Progenitor cell of endocrine pancreas (in vitro differentiated cells): ENCODE data around the gene EPG5. TPM values are rescaled to one million over a fixed set of nuclear protein-coding genes. Genes with fewer than 3 reads are reported as not detected.

Experiments
- DNase-seq: peaks from one replicate; pipeline ENCODE4 v3.0.0; 2021; ENCODE audit warnings: low spot score; ENCODE audit not compliant: unreplicated experiment
- H3K27ac Mint-ChIP-seq: 2 replicates; pipeline ENCODE4 v1.8.0; 2021; ENCODE audit warnings: mild to moderate bottlenecking, moderate library complexity, mixed read lengths
- H3K27me3 Mint-ChIP-seq: 2 replicates; pipeline ENCODE4 v1.8.0; 2021; ENCODE audit warnings: mixed read lengths
- H3K36me3 Mint-ChIP-seq: 2 replicates; pipeline ENCODE4 v1.8.0; 2022; ENCODE audit warnings: mixed read lengths; ENCODE audit not compliant: insufficient read depth
- H3K4me1 Mint-ChIP-seq: 2 replicates; pipeline ENCODE4 v1.8.0; 2021; ENCODE audit warnings: low read depth, mixed read lengths
- H3K4me3 Mint-ChIP-seq: 2 replicates; pipeline ENCODE4 v1.8.0; 2021; ENCODE audit warnings: low read depth, mild to moderate bottlenecking, moderate library complexity, mixed read lengths
- H3K9me3 Mint-ChIP-seq: 2 replicates; pipeline ENCODE4 v1.8.0; 2021; ENCODE audit warnings: low read depth, mixed read lengths
- total RNA-seq: library from RNA; stranded (reverse); gene quantifications from 2 replicates; pipeline ENCODE4 v1.2.1, GENCODE V29; 2021
- TF ChIP-seq, protein P1 (sequence below): fragments of 200-600 bp; sonication (generic); IDR thresholded peaks from one replicate; pipeline ENCODE4 v1.5.0; 2021; ENCODE audit warnings: antibody characterized with exemption, mild to moderate bottlenecking; ENCODE audit not compliant: unreplicated experiment

The EPG5 gene
- total RNA-seq, 1 donor from 2014 or later = 35.3 TPM

DNA sequence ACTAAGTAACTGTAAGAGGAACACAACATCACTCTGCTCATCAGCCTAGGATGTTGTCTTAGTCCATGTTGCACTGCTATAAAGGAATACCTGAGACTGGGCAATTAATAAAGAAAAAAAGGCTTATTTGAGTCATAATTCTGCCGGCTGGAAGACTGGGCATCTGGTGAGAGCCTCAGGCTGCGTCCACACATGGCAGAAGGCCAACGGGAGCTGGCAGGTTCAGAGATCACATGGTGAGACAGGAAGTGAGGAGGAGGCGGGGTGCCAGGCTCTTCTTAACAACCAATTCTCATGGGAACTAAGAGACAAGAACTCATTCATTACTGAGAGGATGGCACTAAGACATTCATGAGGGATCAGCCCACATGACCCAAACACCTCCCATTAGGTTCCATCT lies 46.8 kb downstream of the EPG5 start:
- H3K27me3 Mint-ChIP-seq = no peaks in the 10 kb centered on the region
- no peaks in the 10 kb centered on the region for H3K4me1 Mint-ChIP-seq
- H3K27ac Mint-ChIP-seq = no peak overlapping the region
- TF ChIP-seq, protein P1, sequence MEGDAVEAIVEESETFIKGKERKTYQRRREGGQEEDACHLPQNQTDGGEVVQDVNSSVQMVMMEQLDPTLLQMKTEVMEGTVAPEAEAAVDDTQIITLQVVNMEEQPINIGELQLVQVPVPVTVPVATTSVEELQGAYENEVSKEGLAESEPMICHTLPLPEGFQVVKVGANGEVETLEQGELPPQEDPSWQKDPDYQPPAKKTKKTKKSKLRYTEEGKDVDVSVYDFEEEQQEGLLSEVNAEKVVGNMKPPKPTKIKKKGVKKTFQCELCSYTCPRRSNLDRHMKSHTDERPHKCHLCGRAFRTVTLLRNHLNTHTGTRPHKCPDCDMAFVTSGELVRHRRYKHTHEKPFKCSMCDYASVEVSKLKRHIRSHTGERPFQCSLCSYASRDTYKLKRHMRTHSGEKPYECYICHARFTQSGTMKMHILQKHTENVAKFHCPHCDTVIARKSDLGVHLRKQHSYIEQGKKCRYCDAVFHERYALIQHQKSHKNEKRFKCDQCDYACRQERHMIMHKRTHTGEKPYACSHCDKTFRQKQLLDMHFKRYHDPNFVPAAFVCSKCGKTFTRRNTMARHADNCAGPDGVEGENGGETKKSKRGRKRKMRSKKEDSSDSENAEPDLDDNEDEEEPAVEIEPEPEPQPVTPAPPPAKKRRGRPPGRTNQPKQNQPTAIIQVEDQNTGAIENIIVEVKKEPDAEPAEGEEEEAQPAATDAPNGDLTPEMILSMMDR = no peak
- no peak overlapping the region for H3K4me3 Mint-ChIP-seq
- no peaks in the 10 kb centered on the region for H3K9me3 Mint-ChIP-seq
- DNase-seq = no peak
- peaks cover 14% of the 10 kb centered on the region for H3K36me3 Mint-ChIP-seq

DNA sequence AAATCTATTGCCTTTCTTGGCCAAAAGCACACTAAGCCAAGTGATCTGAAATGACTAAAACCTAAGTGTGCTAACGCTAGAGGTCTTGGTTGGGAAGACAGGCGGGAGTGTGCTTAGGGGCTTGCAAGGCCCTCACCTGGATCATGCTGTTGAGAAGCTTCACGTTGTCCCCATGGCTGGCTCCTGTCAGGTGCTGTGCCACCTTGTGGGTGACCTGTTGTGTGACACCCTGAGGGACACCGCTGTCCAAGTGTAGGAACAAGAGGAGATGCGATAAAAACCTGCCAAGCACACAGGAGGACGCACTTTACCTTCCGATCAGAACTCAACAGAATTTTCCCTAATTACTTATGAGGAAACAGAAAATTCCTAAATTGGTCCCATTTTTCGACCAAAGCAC lies 50.8 kb downstream of the EPG5 start:
- no peak for DNase-seq
- no peak overlapping the region for H3K4me3 Mint-ChIP-seq
- no peak overlapping the region for H3K27ac Mint-ChIP-seq
- peaks cover 25% of the 10 kb centered on the region for H3K36me3 Mint-ChIP-seq
- TF ChIP-seq, protein P1 = peak; percentile 39
- no peaks in the 10 kb centered on the region for H3K27me3 Mint-ChIP-seq
- H3K4me1 Mint-ChIP-seq = no peaks in the 10 kb centered on the region
- no peaks in the 10 kb centered on the region for H3K9me3 Mint-ChIP-seq

DNA sequence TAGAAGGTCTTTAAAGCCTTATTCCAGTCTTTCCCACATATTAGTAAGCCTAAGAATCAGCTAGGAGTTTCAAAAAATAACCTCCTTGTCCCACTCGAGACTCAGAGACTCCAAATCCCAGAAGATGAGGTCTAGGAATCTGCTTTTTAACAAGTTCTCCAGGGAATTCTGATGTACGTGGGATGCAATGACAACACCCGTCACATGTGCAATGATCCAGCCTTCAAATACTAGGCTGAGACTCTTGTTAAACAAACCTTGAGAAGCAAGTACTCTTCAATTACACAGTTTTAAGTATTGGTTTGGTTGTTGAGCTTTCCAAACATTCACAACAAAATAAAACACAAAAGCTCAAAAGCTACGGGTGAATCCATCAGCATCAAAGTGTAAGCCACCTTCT lies 53.9 kb downstream of the EPG5 start:
- H3K27me3 Mint-ChIP-seq = no peaks in the 10 kb centered on the region
- no peaks in the 10 kb centered on the region for H3K4me1 Mint-ChIP-seq
- H3K36me3 Mint-ChIP-seq = peaks cover 32% of the 10 kb centered on the region
- H3K27ac Mint-ChIP-seq = no peak overlapping the region
- no peak overlapping the region for H3K4me3 Mint-ChIP-seq
- H3K9me3 Mint-ChIP-seq = no peaks in the 10 kb centered on the region
- TF ChIP-seq, protein P1 = no peak
- no peak for DNase-seq

DNA sequence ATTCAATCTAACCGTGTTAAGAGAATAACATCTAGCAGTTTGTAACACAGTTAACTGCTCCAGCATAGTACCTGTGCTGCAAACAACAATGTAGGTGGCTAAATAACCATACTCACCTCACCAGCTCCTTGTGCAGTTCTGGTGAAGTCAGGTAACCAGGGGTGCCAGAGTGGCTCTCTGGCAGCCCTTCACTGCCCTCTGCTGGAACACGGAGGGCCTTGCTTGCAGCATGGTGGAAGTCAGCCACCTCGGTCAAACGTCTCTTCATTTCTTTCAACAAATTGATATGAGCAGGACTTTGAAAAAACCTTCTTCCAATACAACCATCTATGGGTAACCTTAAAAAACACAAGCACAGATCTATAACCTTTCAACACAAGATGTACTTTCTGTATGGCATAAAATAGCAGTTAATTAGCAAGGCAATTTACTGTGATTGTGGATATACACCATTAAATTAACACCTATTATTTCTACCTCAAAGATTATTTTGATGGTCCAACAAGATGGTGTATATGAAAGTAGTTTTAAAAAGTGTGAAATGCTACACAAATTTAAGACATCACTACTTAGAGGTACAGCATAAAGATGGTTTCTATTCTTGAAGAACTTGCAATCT lies 56.6 kb downstream of the EPG5 start:
- TF ChIP-seq, protein P1 = peak; percentile 83
- no peaks in the 10 kb centered on the region for H3K9me3 Mint-ChIP-seq
- H3K27me3 Mint-ChIP-seq = no peaks in the 10 kb centered on the region
- peak; percentile 42 for DNase-seq
- no peak overlapping the region for H3K4me3 Mint-ChIP-seq
- peaks cover 36% of the 10 kb centered on the region for H3K36me3 Mint-ChIP-seq
- no peaks in the 10 kb centered on the region for H3K4me1 Mint-ChIP-seq
- no peak overlapping the region for H3K27ac Mint-ChIP-seq

DNA sequence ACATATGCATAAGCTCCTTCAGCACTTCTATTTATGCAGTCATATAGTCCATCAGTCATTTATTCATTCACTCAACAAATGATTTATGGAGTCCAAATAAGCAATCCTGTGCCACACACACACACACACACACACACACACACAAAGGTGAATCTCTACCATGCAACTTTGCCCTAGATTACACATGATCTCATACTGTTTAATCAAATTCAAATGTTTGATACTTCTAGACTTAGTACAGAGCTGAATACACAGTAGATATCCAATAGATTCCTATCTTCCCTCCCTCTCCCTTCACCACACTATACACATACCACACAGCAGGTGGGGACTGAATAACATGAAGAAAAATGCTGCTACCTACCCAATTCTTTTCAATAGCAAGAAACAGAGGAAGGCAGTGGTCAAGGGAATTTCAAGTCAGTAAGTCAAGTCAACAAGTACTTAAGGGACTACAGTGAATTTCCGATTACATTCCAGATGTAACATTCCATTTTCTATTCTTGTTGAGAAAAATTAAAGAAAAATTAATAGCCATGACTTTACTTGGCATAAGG lies 65.4 kb downstream of the EPG5 start:
- Mint-ChIP-seq H3K36me3 (peaks cover 24% of the 10 kb centered on the region), H3K27me3 (no peaks in the 10 kb centered on the region), H3K4me1 (peaks cover 12% of the 10 kb centered on the region), H3K27ac (no peak overlapping the region), H3K9me3 (no peaks in the 10 kb centered on the region), H3K4me3 (no peak overlapping the region)
- DNase-seq = no peak
- TF ChIP-seq, protein P1 = no peak
